Thyroid gland (tissue), 4 donors: Measurements from ENCODE around the gene MVB12B. TPM values are rescaled to one million over a fixed set of nuclear protein-coding genes. Genes with fewer than 3 reads are reported as not detected.

ENCODE experiments used
- DNase-seq, 2 donors: peaks; one replicate each; pipeline ENCODE4 v3.0.0-alpha.2; 2019
- H3K27ac ChIP-seq, 3 donors: fragments of 200-600 bp; sonication (generic); 1 replicate in 2 of 3; 2 replicates in 1 of 3; pipeline ENCODE4 v1.5.1; 2016 to 2019; ENCODE audit warnings: mild to moderate bottlenecking in 1 of 3, moderate library complexity in 1 of 3
- H3K27me3 ChIP-seq: fragments of 200-600 bp; sonication (generic); one replicate; pipeline ENCODE4 v1.5.1; 2019
- H3K36me3 ChIP-seq, 2 donors: fragments of 200-600 bp; sonication (generic); one replicate each; pipeline ENCODE4 v1.5.1; 2016 to 2019
- H3K4me1 ChIP-seq, 2 donors: fragments of 200-600 bp; sonication (generic); one replicate each; pipeline ENCODE4 v1.5.1; 2017 to 2019
- H3K4me3 ChIP-seq, 3 donors: fragments of 200-600 bp; sonication (generic); replicated peaks in 1 of 3; 1 replicate in 2 of 3; 2 replicates in 1 of 3; pipeline ENCODE4 v1.5.1; 2016; ENCODE audit warnings: mild to moderate bottlenecking in 1 of 3
- H3K9me3 ChIP-seq: fragments of 200-600 bp; sonication (generic); one replicate; pipeline ENCODE4 v1.5.1; 2017
- POLR2A ChIP-seq, 2 donors: fragments of 450-650 bp; IDR thresholded peaks; one replicate each; pipeline ENCODE4 v1.6.1; 2017; ENCODE audit warnings: antibody characterized with exemption in 2 of 2, mild to moderate bottlenecking in 2 of 2, moderate library complexity in 1 of 2
- WGBS, 2 donors: methylation state at CpG; one replicate each; pipeline ENCODE4 v1.1.5; 2017; 5-methylcytosine and 5-hydroxymethylcytosine counted together
- intact Hi-C: fragments of 100-400 bp; cut with DNase I; formaldehyde crosslinking; loops from one replicate; pipeline ENCODE4 v1.15.1; 2023
- total RNA-seq, 4 donors: library from RNA; depleted of rRNA; stranded (reverse); fragments of >200 nt; gene quantifications; one replicate each; pipeline ENCODE4 v1.2.3, GENCODE V29; 2016
- TF ChIP-seq, protein P1 (sequence below), 6 experiments: fragments of 200-600 bp in 3 of 6; fragments of 450-650 bp in 3 of 6; sonication (generic) in 3 of 6; IDR thresholded peaks; one replicate each; pipeline ENCODE4 v1.5.1; 2016 to 2019; ENCODE audit warnings: antibody characterized with exemption in 6 of 6, mild to moderate bottlenecking in 2 of 6, inconsistent platforms in 1 of 6, moderate library complexity in 1 of 6

The MVB12B gene
- total RNA-seq, 4 donors from 2014 or later = 13.4 to 19.3 (median 15.5) TPM

- Histone ChIP-seq H3K9me3 (no peaks in the 10 kb centered on the region), H3K4me1 (peaks cover 0 to 17% of the 10 kb centered on the region in 2 donors), H3K36me3 (no peaks in the 10 kb centered on the region), H3K27me3 (no peaks in the 10 kb centered on the region), H3K4me3 (no peak overlapping the region), H3K27ac (no peak overlapping the region)
- DNase-seq = no peak
- TF ChIP-seq POLR2A (IDR thresholded peaks at IDR 0.05) = no peak
- TF ChIP-seq, protein P1, sequence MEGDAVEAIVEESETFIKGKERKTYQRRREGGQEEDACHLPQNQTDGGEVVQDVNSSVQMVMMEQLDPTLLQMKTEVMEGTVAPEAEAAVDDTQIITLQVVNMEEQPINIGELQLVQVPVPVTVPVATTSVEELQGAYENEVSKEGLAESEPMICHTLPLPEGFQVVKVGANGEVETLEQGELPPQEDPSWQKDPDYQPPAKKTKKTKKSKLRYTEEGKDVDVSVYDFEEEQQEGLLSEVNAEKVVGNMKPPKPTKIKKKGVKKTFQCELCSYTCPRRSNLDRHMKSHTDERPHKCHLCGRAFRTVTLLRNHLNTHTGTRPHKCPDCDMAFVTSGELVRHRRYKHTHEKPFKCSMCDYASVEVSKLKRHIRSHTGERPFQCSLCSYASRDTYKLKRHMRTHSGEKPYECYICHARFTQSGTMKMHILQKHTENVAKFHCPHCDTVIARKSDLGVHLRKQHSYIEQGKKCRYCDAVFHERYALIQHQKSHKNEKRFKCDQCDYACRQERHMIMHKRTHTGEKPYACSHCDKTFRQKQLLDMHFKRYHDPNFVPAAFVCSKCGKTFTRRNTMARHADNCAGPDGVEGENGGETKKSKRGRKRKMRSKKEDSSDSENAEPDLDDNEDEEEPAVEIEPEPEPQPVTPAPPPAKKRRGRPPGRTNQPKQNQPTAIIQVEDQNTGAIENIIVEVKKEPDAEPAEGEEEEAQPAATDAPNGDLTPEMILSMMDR (IDR thresholded peaks at IDR 0.05) = no peak
- 72 to 76% methylated on average over 8 of the region's 8 CpGs for WGBS, 2 donors
- intact Hi-C loops = loop anchor here (10.0 kb wide), 1 partner anchor 175 kb away; no protein-coding TSS in a partner anchor
Measured at GRCh38 chr9:126309427-126310189, 17.0 kb upstream of the MVB12B start.

GRCh38 chr9:126312584-126313551, 13.8 kb upstream of the MVB12B start:
- TF ChIP-seq POLR2A (IDR thresholded peaks at IDR 0.05) = no peak
- TF ChIP-seq, protein P1 (IDR thresholded peaks at IDR 0.05) = no peak
- no peaks in the 10 kb centered on the region for H3K27me3 ChIP-seq
- H3K27ac ChIP-seq = no peak overlapping the region
- H3K9me3 ChIP-seq = no peaks in the 10 kb centered on the region
- 86 to 94% methylated on average over 5 of the region's 5 CpGs for WGBS, 2 donors
- intact Hi-C loops = no loop called here
- no peak for DNase-seq
- no peak overlapping the region for H3K4me3 ChIP-seq
- H3K4me1 ChIP-seq = peaks cover 0 to 13% of the 10 kb centered on the region in 2 donors
- no peaks in the 10 kb centered on the region for H3K36me3 ChIP-seq

- Histone ChIP-seq H3K27ac (no peak overlapping the region), H3K27me3 (no peaks in the 10 kb centered on the region), H3K4me3 (no peak overlapping the region), H3K4me1 (no peaks in the 10 kb centered on the region), H3K36me3 (no peaks in the 10 kb centered on the region), H3K9me3 (no peaks in the 10 kb centered on the region)
- TF ChIP-seq POLR2A (IDR thresholded peaks at IDR 0.05) = no peak
- TF ChIP-seq, protein P1 (IDR thresholded peaks at IDR 0.05) = no peak
- intact Hi-C loops = loop anchor here (5.0 kb wide), 1 partner anchor 81 kb away; no protein-coding TSS in a partner anchor
- DNase-seq = no peak
- WGBS, 2 donors = 96% methylated on average over 3 of the region's 3 CpGs
Measured at GRCh38 chr9:126316085-126316655, 10.5 kb upstream of the MVB12B start.

DNA sequence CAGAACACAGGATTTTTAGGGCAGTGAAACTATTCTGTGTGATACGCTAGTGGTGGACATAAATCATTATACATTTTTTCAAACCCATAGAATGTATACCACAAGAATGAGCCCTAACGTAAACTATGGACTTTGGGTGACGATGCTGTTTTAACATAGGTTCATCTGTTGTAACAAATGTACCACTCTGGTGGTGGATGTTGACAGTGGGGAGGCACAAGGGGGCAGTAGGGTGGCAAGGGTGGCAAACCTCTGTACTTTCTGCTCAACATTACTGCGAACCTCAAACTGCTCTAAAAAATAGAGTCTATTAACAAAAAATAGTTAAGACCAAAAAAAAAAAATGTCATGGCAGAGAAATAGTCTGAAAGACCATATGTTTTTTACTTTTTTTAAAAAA, 9.1 kb upstream of the MVB12B start:
- WGBS, 2 donors = 85 to 91% methylated on average over 4 of the region's 4 CpGs
- TF ChIP-seq, protein P1 (IDR thresholded peaks at IDR 0.05) = peak in 4 of 6 experiments; percentile 8 to 32 (median 24)
- no peak for TF ChIP-seq POLR2A (IDR thresholded peaks at IDR 0.05)

More for the DNA sequence above, 9.1 kb upstream of the MVB12B start:
- peak in 1 of 2 donors; percentile 8 for DNase-seq
- Histone ChIP-seq H3K4me1 (no peaks in the 10 kb centered on the region), H3K36me3 (no peaks in the 10 kb centered on the region), H3K9me3 (no peaks in the 10 kb centered on the region), H3K27me3 (no peaks in the 10 kb centered on the region), H3K4me3 (no peak overlapping the region), H3K27ac (no peak overlapping the region)
- intact Hi-C loops = loop anchor here (5.0 kb wide), 1 partner anchor 80 kb away; no protein-coding TSS in a partner anchor
